HG03575 (cell line): ENCODE measurements around the gene TEDC1.

Experiments used
- ATAC-seq: cut with Tn5 transposase; IDR thresholded peaks from one replicate; pipeline ENCODE4 v1.9.1; 2021; ENCODE audit not compliant: unreplicated experiment, insufficient number of reproducible peaks, low FRiP score; ENCODE audit errors: extremely low read depth

TEDC1 gene

DNA sequence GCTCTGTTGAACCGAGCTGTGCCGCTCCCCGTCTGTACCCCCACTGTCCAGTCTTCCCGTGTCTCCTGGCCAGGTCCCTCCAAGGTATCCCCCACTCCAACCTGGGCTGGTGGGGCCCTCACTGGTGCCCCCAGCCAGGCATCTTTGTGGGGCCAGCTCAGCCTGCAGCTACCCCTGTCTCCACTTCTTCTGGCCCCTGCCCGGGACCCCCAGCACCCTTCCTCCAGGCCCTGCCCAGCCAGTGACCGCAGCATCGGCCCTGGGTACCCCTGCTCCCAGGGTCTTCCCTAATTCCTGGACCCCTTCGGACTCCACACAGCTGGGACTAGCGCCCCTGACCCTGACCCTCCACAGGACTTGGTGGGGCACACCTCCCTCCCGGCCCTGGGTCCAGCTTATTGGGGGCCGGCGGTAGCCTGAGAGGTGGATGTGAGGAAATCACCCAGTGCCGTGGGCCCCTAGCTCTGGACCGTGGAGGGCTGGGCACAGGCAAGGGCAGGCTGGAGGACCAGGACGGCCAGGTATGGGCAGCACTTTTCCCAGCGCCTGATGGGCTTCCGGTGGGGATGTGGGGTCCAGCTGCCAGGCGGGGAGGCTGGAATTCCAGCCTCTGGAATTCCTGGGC, 8.4 kb upstream of the TEDC1 start:
- no peak for ATAC-seq

DNA sequence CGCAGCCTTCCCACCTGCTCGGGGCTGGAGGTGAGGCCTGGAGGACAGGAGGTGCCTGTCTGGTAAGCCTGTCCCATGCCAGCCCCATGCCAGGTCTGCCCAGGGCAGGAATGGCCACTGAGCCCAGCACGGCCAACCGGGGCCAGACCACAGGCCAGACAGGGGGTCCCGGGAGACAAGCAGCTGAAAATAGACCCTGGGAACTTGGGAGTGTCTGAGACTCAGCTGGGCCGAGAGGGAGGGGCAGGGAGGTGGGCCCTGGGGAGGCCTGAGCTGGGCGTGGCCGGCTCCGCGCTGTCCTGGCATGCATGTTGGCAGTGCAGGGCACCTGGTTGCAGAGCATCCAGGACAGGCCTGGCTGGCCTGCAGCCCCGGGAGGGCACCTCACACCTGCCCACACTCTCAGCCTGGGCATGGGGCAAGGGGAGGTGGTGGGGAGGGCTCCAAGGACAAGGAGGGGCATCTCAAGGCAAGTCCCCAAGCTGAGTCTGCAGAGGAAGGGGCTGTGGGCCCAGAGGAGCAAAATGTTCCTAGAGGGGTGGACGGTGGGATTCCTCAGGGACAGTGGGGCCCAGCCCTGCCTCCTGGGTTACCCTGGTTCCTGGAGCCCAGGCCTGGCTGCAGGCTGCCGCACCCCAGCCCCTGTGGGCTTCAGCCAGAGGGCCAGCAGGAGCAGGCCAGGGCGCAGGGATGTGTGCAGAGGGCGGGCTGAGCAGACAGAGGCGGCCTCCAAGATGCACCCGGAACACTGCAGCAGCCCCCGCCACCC, 7.6 kb upstream of the TEDC1 start:
- ATAC-seq = no peak

- no peak for ATAC-seq
Observed at GRCh38 chr14:105484069-105484996, 6.7 kb upstream of the TEDC1 start.

DNA sequence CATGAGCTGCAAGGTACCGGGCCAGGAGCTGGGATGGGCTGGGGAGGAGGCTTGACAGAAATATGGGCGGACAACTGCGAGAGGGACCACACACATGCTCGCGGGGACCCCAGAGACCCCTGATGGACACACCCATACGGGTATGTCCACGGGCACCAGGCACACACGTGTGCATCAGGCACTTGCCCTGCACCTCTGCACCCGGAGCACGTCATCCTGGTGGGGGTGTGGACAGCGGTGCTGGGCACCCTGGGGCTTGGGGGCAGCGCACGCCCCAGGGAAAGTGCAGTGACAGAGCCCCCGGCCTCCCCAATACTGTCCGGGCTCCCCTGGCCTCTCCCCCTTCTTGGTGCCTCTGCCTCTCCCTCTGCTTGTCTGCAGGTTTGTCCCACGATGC, 6.1 kb upstream of the TEDC1 start:
- no peak for ATAC-seq

GRCh38 chr14:105485739-105486162, 5.3 kb upstream of the TEDC1 start:
- no peak for ATAC-seq

- ATAC-seq = no peak
Observed at GRCh38 chr14:105486163-105486973, 4.7 kb upstream of the TEDC1 start, which contains the start of gene CRIP1. CRIP1 (plus strand) TSS chr14:105486886; CDS start chr14:105487260, 374 bp downstream.

DNA sequence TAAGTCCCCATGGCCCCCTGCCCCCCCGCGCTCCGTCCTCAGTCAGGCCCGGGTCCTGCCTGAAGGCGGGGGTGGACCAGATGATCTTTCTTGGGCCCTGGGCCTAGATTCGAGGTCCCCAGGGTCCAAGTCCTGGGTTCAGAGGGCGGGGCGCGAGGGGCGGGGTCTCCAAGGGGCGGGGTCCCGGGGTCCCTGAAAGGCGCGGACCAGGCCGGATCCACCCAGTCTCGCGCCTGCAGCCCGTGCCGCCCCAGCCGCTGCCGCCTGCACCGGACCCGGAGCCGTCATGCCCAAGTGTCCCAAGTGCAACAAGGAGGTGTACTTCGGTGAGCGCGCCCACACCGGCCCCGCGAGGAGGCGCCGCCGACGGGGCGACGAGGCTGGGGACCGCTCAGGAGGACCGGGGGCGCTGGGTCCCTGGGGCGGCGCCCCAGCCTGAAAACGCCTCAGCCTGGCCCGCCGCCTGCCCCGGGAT, 4.0 kb upstream of the TEDC1 start:
- ATAC-seq = no peak

- no peak for ATAC-seq
Observed at GRCh38 chr14:105487449-105487985, 3.5 kb upstream of the TEDC1 start.

DNA sequence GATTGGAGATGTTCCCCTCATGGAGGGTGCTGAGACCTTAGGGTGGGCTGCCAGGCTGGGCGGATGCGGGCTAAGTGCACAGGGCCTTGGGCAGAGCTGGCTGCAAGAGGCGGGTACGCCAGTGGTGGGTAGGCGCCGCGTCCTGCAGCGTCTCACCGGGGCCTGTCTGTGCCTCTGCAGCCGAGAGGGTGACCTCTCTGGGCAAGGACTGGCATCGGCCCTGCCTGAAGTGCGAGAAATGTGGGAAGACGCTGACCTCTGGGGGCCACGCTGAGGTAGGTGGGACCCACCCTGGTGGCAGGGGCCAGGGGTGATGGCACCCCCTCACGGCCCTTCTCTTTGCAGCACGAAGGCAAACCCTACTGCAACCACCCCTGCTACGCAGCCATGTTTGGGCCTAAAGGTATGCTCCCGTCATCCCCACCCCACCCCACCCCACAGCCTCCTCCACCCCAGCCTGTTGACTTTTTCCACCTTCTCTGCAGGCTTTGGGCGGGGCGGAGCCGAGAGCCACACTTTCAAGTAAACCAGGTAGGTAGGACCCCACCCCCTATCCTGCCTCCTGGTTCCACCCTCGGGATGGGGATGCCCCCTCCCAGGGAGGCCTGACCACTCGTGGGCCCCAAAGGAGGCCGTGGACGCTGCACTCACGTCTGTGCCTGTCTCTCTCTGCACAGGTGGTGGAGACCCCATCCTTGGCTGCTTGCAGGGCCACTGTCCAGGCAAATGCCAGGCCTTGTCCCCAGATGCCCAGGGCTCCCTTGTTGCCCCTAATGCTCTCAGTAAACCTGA, 2.9 kb upstream of the TEDC1 start:
- ATAC-seq = no peak

DNA sequence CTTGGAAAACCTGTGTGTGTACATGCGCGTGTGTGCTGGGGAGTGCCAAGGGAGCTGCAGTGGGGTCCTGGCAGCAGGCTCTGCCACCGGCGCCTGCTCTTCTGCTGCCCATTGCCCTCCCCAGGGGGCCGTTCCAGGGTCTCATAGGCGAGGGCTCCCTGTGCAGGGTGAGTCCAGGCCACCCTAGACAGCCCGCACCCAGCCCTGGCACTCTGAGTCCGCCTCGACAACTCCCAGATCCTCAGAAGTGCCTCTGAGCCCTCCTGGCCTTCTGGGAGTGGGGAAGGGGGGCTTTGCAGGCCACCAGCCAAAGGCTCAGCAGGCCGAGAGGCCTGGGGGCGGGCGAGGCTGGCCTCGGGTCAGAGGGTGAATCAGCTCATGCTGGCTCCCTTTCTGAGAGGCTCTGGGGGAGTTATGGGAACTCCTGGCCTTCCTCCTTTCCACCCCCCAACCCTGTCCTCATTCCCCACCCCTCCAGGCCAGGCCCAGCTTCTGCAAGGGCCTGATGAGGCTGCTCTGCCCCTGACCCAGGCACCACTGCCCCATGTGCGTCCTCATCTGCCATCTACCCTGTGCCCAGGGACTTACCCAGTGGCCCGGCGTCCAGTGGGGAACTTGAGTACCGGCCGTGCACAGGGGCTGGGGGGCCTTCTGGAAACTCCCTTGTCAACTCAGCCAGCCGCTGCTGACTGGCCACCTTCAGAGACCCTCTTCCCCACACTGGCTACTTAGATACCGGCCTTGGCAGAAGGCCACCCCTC, 2.1 kb upstream of the TEDC1 start:
- ATAC-seq = no peak

- no peak for ATAC-seq
Observed at GRCh38 chr14:105489542-105490266, 1.3 kb upstream of the TEDC1 start.

DNA sequence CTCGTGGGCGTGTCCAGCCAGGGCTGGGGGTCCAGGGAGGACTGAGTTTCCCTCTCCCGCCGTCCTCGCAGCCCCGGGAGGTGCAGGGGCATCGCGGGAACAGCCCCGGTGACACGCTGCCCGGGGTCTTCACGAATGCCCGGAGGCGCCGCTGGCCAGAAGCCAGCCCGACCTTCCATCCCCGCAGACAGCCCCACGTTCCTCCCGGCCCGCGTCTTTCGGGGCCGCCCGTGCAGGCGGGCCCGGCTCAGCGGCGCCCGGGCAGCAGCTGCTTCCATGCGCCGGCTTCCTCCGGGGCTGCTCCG, 827 bp upstream of the TEDC1 start:
- ATAC-seq = no peak

DNA sequence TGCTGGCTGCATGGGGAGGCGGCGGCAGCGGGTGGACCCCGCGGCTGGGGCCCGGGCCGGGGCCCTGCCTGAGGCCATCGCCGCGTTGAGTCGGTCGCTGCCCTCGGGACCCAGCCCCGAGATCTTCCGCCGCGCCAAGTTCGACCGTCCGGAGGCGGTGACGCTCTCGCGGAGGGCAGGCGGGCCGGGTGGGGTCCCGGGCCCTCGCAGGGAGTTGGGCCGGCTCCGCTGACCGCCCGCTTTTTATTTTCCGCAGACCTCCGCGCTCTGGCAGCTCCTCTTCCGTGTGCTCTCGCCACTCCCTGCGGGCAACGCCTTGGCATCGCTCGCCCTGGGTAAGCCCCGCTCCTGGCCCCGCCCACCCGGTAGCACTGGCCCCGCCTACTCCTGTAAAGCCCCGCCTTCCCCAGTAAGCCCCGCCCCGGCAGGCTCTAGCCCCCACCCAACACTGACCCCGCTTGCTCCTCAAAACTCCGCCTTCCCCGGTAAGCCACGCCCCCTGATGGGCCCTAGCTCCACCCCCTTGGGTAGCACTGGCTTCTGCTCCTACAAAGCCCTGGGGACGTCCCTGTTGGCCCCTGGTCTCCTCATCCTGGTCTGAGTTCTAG, 424 bp downstream of the TEDC1 start:
- no peak for ATAC-seq

DNA sequence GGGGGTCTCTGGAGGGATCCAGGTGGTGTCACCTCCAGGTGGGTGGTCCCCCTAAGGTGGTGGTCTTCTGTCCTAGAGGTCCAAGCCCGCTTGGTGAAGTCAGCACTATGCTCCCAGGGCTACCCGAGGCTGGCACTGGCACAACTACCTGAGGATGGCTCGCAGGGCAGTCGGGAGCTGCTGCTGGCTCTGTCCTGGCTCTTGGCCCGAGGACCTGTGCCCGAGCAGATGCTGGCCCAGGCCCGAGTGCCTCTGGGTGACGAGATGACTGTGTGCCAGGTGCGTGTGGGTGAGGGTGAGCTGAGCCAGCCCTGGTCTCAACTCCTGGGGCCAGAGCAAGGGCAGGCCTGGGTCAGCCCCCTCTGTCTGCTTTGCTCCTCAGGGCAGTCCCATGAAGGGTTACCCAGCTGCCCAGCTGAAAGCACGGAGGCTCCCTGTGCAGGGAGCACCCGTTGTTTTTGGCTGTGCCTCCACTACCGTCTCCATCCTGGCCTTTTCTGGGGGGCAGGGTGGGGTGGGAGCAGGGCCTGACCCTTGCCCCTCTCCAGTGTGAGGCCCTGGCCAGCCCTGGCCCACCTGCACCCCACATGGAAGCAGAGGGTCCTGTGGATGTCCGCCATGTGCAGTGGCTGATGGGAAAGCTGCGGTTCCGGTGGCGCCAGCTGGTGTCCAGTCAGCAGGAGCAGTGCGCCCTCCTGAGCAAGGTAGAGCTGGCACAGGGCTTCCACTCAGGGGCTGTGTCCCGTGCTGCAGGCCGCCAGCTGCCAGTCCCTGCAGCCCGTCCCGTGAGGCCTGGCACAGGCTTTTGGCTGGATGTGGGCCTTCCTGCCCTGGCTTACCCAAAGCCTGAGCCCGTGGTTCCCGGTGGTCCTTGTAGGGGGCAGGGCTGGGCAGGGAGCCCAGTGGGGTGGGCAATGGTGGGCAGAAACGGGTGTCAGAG, 1.3 kb downstream of the TEDC1 start:
- ATAC-seq = no peak
